Activated CD4-positive, alpha-beta T cell treated with anti-CD3 and anti-CD28 coated beads for 4 hours (primary cell): ENCODE data around the gene PREX1.
"Not testable (repeated sequence)": the region's sequence is repeated elsewhere in the genome, so short reads cannot be mapped to it uniquely, and the experiment has no call there.

ENCODE experiments used
- DNase-seq, 2 donors: peaks; one replicate each; pipeline ENCODE4 v3.0.0-alpha.2; 2020

Gene PREX1

DNA sequence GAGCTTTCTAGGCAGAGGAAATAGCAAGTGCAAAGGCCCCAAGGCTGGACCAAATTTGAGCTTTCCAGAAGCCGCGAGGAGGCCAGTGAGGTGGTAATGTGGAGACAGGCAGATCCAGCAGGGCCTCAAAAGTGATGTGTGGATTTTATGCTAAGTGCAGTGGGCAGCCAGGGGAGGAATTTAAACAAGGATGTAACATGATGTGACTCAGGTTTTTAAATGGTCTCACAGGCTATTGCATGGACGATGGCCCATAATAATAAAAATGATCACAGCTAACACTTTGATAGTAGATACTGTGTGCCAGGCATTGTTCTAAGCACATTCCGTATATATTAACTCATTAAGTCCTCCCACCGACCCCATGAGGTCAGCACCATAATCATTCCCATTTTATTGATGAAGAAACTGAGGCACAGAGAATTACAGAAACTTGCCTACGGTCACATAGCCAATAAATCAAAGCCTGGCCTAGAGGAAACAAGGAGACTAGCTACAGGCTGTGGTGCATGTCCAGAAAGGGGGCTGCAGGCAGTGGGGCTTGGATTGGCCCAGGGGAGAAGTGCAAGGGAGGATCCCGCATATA, 18.0 kb upstream of the PREX1 start:
- no peak for DNase-seq

DNA sequence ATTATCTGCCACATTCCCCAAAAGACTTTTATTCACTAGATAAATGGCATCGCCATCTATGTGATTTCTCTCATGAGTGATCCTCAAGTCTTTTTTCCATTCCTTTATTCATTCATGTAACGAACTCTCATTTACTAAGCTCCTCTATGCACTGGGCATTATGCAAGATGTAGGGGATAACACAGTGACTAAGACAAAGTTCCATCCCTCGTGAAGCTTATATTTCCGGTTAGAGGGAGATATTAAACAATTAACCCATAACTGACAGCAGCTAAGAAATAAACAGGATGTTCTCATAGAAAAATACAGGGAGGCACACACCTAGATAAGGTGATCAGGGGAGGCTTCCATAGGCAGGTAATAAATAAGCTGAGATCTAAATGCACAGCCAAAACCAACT, 17.2 kb upstream of the PREX1 start:
- no peak for DNase-seq

DNA sequence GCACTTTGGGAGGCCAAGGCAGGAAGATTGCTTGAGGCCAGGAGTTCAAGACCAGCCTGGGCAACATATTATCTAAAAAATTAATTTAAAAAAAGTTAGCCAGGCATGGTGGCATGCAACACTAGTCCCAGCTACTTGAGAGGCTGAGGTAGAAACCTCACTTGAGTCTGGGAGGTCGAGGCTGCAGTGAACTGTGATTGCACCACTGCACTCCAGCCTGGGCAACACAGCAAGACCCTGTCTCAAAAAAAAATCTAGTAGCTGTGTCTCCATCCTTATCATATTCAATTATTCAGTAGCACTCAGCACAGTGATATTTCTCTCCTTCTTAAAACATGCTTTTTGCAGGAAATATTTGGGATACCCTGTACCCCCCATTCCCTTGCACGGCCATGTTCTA, 16.1 kb upstream of the PREX1 start:
- DNase-seq = not testable (repeated sequence)

DNA sequence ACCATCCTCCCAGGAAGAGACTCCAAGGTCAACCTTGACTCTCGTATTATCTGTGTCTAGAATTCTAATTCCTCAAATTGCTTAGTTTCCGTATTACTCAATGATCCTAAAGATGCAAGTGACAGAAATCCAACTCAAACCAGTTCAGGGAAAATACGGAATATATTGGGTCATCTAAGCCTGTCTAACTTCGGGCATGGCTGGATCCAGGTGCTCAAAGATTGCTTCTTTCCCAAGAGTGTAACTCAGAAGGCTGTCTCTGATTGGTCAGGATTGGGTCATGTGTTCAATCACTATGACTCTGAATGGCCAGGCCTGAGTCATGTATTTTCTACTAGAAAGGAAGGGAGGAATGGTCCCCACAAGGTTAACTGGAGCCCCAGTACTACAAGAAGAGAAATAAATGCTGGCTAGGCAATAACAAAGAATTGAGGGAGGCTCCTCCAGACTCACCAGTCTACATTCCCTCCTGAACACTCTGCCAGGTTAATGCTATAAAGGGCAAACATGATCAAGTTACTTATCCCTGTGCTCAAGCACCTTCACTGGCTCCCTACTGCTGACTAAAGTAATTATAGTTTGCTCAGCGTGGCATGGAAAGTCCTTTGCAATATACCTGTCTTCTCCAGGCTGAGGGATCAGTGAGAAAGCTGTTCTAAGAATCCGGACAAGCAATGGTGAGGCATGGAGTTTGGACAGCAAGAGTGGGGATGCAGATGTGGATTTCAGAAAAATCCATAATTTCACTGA, 15.4 kb upstream of the PREX1 start:
- no peak for DNase-seq

DNA sequence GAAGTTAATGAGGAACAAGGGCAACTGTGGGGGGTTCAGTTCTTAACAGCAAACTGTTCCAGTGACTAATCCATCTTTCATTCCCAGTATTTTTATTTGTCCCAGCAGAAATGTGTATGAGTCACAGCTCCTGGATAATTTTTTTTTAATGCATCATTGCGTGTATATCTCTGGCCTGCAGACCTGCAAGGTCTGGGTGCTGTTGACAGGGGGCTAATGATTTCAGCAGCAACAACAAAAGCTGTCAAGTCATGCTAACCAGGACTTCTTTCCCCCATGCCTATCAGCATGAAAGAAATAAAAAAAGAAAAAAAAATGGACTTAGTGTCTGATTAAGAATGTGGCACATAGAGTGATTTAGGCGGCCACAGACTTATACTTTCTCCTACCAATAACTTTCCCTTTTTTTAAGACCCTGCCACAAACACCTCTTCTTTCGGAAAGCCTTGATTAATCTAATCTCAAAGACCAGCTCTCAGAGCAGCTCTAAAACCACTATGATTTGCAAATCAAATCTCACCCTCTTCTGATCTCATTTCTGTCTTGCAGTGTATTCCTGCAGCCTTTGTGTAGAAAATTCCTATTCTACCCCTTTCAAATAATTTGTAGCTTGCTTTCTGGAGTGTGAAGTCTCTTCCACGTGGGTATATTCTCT, 14.2 kb upstream of the PREX1 start:
- no peak for DNase-seq

DNA sequence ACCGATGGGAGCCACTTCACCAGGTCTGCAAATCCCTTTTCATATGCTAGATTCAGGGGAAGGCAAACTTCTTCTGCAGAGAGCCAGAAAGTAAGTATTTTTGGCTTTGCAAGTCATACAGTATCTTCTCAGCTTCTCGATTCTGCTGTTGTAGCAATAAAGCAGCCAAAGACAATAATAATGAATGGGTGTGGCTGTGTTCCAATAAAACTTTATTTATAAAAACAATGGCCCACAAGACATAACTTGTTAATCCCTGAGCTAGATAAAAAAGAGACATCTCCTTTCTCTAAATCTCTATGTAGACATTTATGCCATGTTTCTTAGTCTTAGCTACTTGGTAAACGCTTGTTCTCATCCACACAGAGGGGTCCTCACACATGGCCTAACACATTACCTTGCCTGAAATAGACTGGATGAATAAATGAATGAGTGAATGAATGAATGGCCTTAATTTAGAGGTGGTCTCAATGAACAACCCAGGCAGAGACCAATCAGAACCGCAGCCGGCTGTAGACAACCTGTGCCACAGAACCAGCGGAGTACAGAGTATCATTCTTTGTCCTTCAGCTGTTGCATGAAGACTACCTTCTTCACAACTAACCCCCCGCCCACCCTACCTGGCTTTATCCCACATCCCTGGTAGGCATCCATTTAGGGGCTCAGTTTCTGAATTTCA, 13.5 kb upstream of the PREX1 start:
- no peak for DNase-seq

DNA sequence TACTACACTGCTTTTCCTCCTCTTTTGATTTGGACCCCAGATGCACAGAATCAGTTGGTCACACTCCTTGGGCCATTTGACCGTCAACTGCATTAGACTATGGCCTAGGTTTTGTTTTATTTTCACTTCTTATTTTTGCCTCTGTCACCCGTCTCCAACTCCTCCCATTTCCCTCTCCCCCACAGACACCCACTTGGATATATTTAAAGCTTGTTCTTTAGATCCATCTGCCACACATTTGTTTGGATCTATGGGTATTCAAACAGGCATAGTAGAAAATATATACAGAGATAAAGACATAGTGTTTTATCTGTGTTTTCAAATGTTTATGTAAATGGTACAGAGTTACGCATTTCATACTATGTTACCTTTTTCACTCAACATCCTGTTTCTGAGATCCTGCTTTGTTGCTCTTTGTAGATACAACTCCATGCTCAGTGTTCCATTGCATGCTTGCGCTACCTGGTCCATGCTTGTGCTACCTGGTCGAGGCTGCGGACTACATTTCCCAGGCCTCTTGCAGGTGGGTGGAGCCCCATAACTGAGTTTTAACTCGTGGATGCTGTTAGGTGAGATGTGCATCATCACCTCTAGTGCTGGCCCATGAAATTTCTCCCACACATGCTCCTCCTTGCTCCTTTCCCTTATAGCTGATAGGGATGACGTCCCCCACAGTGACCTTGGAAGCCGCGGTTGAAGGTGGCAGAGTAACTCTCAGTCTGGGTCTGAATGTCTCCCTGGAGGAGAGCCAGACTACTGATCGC, 11.5 kb upstream of the PREX1 start:
- no peak for DNase-seq

DNA sequence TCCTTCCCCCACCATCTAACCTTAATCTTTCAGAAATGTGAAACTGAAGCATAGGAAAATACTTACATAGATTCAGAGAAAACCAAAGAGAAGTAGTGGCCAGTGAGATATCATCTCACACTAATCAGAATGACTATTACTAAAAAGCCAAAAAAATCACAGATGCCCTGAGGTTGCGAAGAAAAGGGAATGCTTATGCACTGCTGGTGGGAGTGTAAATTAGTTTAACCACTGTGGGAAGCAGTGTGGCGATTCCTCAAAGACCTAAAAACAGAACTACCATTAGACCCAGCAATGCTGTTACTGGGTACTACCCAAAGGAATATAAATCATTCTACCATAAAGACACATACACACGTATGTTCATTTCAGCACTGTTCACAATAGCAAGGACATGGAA, 9.2 kb upstream of the PREX1 start:
- DNase-seq = no peak

DNA sequence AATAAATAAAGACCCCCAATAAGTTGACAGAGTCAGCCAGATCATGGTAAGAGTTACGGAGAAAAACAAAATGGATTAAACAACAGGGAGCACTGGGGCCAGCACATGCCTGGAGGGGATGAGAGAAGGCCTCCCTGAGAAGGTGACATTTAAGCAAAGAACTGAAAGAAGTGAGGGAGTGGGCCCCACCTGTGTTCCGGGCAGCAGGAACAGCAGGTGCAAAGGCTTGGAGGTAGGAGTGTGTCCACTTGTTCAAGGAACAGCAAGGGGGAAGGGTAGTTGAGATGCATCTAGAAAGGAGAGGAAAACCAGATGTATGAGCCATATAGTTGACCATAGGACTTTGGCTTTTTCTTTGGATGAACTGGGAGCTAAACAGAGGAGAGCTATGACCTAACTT, 7.6 kb upstream of the PREX1 start:
- DNase-seq = no peak

DNA sequence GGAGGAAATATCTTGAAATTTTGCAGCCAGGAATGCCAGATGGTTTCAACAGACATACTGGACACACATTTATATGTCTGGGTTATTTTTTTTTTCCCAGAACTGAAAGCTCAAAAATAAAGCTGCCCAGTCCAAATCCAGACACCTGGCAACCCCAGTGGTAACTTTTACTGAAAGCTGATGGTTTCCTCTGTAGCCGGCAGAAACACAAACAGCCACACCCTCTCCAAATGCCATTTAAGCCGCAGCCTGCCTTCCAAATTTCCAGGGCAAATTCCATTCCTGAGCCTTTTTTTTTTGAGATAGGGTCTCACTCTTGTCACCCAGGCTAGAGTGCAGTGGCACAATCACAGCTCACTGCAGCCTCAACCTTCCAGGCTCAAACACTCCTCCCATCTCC, 6.5 kb upstream of the PREX1 start:
- no peak for DNase-seq

DNA sequence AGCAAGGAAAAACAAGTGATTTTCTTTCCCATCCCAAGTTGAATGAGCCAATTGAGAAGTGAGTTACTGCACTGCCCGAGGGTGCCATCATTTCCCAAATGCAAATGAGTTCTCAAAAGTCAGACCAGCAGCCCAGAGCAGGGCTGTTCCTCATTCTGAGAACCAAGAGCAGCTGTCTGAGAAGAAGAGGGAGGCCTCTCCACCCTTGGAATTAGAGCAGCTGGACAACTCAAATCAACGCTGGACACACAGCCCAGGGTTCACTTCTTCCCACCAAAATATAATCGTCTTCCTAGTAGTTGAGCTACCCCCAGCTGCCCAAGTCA, 4.6 kb upstream of the PREX1 start:
- no peak for DNase-seq

DNA sequence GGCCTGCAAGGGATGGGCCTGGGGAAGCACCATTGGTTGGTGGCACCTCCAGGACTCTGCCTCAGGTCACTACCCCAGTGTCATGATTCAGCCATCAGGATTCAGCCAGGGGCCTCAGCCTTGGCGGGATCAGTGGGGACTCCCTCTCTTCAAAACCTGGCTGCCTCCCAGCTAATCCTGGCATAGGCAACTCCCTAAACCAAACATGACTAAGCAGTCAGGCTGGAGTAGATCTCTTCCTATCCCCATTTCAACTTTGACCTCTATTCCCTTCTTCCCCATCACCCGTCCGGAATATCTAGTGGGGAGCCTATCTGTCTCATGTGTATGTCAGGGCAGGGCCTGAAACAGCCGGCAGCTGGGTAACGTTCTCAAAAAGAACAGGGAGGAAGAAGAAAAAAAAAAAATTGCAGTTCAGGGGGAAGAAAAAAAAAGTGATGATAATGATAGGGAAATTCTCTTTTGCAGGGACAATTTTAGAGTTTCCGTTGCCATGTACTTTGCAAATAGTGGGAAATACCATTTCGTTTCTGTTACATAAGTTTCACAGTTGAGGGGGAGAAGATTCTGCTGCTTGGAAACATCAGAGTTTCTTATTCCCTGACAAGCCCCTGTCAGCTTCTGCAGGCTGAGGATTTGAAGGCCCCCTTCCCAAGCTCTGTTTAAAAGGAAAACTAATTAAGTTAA, 4.1 kb upstream of the PREX1 start:
- no peak for DNase-seq

DNA sequence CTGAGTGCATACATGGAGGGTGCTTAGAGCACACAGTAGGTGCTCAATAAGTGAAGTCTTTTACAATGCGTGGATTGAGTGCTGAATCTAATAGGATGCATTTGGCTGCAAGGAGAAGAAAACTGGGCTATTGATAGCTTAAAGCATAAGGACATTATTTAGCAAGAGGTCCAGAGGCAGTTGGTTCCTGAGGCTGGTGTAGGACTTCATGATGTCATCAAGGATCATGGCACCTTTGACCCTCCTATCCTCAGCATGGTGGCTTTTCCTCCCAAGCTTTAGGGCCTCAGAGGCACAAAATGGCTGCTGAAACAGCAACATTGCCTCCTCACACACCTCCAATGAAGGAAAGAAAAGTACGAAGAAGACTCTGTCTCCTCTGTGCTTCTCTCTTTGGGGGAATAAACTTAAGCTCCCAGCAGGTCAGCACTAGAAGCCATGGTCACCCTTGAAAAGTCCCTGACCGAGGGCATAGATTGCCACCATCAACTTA, 3.1 kb upstream of the PREX1 start:
- no peak for DNase-seq

DNA sequence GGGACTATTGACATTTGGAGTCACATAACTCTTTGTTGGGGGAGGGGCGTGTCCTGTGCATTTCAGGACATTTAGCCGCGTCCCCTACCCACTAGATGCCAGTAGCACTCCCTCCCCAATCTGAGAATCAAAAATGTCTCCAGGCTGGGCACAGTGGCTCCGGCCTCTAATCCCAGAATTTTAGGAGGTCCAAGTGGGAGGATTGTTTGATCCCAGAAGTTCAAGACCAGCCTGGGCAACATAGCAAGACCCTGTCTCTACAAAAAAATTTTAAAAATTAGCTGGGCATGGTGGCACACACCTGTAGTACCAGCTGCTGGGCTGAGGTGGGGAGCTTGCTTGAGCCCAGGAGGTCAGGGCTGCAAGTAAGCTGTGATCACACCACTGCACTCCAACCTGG, 2.1 kb upstream of the PREX1 start:
- DNase-seq = no peak

DNA sequence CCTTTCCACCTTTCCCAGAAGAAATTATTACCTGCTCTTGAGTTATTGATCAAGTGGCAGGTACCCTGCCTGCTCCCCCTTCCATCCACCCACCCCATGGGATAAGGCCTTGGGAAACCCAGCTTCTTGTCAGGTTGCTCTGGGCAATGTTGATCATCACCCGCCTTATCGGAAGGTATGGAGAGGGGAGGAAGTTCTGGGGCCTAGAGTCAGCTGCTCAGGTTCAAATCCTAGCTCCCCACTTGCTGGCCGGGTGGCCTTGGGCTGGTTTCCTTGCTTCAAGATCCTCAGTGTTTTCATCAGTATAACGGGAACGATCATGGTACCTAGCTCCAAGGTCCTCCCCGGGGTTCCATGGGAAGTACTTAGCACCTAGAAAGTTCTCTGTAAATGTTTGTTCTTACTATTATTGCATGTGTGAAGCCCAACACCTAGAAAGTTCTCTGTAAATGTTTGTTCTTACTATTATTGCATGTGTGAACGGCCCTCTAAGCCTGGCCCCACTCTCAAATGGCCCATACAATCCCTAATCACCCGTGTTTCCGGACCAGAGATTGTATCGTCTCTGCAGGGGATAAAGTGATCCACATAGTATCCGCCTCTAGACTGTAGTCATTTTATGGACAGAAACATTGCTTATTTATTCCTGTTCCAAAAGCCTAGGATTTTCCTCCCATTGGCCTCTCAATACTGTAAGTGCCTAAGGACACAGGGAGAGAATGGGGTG, 1.1 kb upstream of the PREX1 start:
- no peak for DNase-seq

DNA sequence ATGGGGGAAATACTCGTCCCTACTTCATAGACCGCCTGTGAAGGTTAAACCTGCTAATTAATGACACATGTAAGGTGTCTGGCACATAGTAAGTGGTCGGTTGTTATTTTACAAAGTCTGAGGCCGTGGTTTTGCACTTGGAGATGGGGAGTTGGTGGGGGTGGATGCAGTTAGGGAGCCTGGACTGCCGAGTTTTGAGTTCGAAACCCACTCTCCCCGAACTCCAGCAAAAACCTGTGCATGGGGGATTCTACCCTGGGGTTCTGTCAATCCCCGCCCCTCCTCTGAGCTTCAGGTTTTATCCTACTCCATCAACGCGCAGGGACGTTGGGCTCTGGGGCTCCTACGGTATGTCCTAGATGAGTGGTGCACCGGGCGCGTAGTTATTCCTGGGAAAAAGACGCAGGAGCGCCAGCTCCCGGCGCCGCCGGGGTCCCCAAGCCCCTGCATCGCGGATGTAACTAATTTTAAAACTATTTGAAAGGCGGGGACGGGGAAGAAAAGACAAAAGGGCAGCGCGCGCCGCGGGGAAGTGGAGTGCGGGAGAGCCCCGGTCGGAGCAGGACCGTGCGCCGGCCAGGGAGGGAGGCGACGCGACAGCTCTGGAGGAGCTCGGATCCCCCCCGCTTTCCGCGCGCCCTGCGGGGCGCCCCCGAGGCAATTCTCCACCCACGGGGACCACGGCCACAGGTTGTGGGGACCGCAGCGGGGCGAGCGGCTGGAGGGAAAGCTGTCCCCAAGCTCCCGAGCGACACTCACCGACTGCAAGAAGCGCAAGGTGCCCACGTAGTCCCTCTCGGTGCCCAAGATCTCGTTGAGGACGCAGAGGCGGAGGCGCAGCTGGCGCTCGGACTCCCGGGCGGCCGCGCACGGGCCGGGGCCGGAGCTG, 672 bp downstream of the PREX1 start:
- DNase-seq = peak; percentile 21 to 32

DNA sequence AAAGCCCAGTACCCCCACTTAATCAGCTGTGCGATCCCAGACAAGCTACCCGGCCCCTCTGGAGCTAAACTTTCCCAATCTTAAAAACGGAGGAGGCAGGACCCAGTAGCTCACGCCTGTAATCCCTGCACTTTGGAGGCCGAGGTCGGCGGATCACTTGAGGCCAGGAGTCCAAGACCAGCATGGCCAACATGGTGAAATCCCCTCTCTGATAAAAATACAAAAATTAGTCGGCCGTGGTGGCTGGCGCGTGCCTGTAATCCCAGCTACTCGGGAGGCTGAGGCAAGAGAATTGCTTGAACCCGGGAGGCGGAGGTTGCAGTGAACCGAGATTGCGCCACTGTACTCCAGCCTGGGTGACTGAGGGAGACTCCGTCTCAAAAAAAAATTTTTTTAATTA, 1.3 kb downstream of the PREX1 start:
- not testable (repeated sequence) for DNase-seq

DNA sequence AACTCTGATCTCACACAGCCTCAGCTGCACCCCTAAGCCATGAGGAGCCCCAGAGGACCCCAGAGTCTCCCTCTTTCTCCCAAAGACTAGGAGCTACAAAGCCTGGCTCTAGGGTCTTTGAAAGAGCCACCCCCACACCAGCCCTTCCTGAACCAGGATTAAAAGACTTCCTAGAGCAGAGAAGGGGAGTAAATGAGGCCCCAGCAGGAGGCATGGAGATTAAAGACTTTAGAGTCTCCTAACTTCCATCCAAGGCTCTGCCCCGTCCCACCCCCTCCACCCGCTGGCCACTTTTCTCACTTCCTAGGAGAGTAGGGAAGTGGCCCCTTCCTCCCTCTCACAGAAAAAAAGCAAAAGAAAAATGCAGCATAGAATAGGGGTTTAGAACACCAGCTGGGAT, 1.7 kb downstream of the PREX1 start:
- no peak for DNase-seq

DNA sequence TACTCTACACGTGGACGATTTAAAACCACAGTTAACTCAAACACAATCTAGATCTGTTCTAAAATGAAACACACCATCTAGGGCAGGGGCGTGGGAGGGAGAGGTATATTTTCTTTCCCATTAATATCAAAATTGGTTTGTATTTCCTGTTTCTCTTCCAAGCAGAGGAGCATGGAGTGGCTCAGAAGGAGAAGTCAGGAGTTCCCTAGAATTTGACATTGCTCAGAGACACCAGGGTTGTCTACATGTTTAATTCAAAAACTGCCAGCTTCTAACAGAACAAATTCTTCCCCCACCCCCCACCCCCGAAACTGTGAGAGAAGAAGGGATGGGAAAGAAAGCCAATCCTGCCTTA, 2.3 kb downstream of the PREX1 start:
- DNase-seq = no peak

DNA sequence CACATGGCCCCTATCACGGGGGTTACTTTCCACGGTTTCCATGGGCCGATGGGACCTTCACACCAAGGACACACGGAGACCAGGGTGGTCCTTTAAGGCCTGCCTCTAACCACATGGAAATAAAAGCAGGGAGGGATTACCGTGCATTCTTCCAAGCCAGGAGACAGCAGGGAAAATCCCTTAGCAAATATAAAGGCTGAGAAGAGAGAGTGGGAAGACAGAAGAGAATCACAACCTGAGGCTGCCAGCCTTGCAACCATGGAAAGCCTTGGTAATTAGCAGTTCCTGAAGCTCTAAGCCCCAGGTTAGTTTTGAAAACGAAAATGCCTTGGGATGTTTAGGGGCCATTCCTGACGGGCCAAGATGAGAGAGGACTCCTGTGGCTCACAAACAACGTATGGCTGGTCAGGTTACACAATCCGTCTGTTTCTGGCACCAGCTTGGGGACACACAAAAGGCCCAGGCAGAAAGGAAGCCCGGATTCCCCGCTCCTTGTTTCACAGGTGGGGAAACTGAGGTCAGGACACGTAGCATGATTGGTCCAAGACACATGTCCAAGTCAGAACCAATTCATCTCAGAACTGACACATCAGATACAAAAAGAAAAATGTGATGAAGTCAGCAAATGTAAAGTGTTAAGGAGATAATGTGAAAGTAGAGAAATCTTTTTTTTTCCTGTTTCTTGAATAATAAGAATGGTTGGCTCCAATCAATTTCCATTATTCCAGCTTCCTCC, 2.8 kb downstream of the PREX1 start:
- no peak for DNase-seq
